ENCODE data around the gene WNT5A. TPM values are rescaled to one million over a fixed set of nuclear protein-coding genes. Genes with fewer than 3 reads are reported as not detected.

Gene WNT5A
- total and polyA plus RNA-seq, 10 donors: 1.1 to 26.7 (median 11.3) TPM

- intact Hi-C loops (cut with DNase I; ENCODE audit: low total_unique reads): no loop called here
- WGBS, 5 donors: 63 to 83% (median 70%) methylated on average over 3 of the region's 3 CpGs
- no peaks in the 10 kb centered on the region for H3K9me3 ChIP-seq
- H3K4me1 ChIP-seq: no peaks in the 10 kb centered on the region
- no peaks in the 10 kb centered on the region for H3K36me3 ChIP-seq
- no peak overlapping the region for H3K27ac ChIP-seq
- no peak for DNase-seq
- TF ChIP-seq CTCF (IDR thresholded peaks at IDR 0.05 in 8 of 11, conservative IDR thresholded peaks at IDR 0.05 in 3 of 11) (no peak), POLR2AphosphoS5 (IDR thresholded peaks at IDR 0.05) (no peak), POLR2A (IDR thresholded peaks at IDR 0.05) (no peak)
- H3K27me3 ChIP-seq (replicated peaks in 1 of 7): no peaks in the 10 kb centered on the region
- no peak overlapping the region for H3K4me3 ChIP-seq
Measured at GRCh38 chr3:55453886-55454496, 33.1 kb downstream of the WNT5A start.

DNA sequence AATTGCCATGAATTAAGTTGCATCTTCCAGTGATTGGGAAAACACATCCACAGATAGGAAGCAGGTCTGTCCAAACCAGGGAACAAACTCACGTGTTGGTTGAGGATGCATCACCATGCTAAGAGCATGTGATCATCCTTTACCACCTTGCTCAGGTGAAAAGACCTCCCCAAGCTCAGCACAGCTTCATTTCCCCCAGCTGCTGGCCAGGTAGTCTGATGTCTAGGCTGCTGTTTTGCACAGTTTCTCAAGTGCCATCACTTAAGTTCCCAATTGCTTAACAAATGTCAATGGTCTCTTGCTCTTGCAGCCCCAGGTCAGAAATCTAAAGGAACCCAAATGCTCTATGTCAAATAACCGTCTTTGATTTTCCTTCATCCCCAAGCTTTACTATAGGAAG, 34.2 kb downstream of the WNT5A start:
- intact Hi-C loops (cut with DNase I; ENCODE audit: low total_unique reads): no loop called here
- no peaks in the 10 kb centered on the region for H3K27me3 ChIP-seq (replicated peaks in 1 of 7)
- WGBS, 5 donors: 78 to 87% (median 82%) methylated on average over 2 of the region's 2 CpGs
- TF ChIP-seq CTCF (IDR thresholded peaks at IDR 0.05 in 8 of 11, conservative IDR thresholded peaks at IDR 0.05 in 3 of 11) (no peak), POLR2A (IDR thresholded peaks at IDR 0.05) (no peak), POLR2AphosphoS5 (IDR thresholded peaks at IDR 0.05) (no peak)
- no peaks in the 10 kb centered on the region for H3K9me3 ChIP-seq
- H3K4me3 ChIP-seq: no peak overlapping the region
- DNase-seq: no peak
- no peaks in the 10 kb centered on the region for H3K4me1 ChIP-seq
- H3K36me3 ChIP-seq: no peaks in the 10 kb centered on the region
- H3K27ac ChIP-seq: no peak overlapping the region

DNA sequence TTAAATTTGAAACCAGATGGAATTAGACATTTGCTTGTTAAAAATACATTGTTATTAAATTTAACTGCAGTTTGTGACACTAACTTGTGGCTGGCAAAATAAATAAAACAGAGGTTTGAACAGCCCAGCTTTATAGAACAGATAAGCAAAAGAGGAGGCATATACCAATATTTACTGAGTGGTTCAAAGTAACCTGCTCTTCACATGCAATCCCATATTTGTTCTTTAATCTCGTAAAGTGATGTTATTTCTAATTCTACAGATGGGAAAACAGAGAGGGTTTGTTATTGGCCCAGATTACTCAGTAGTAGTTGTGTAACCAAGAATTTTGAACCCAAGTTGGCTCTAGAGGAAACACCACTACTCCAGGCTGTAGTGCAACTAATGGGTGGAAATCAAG, 37.6 kb downstream of the WNT5A start:
- intact Hi-C loops (cut with DNase I; ENCODE audit: low total_unique reads): no loop called here
- 78 to 94% (median 82%) methylated on average over 1 of the region's 1 CpG for WGBS, 5 donors

DNA sequence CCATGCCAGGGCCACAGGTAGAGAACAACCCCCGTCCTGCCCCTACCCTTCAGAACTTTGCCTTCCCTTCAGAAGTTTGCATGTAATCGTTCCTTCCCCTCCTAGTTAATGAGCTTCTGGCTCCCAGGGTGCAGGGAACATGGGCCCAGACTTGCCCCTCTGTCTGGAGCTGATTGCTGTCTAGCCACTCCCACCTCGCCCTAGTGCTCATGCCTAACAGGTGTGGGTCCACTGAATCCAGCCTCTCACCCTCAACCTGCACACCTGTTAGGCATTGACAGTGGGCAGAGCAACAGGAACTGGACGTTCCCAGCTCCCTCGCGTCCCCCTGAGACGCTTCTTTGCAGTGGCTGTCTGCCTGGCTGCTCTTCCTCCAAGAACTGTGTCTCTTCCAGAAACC, 40.3 kb downstream of the WNT5A start:
- Histone ChIP-seq H3K9me3 (no peaks in the 10 kb centered on the region), H3K27ac (no peak overlapping the region), H3K27me3 (replicated peaks in 1 of 7) (peaks cover 0 to 8% (median 0%) of the 10 kb centered on the region in 7 donors), H3K4me3 (no peak overlapping the region), H3K4me1 (no peaks in the 10 kb centered on the region), H3K36me3 (no peaks in the 10 kb centered on the region)
- 62 to 78% (median 70%) methylated on average over 7 of the region's 7 CpGs for WGBS, 5 donors
- TF ChIP-seq CTCF (IDR thresholded peaks at IDR 0.05 in 8 of 11, conservative IDR thresholded peaks at IDR 0.05 in 3 of 11): no peak
- TF ChIP-seq POLR2A (IDR thresholded peaks at IDR 0.05): no peak
- no peak for TF ChIP-seq POLR2AphosphoS5 (IDR thresholded peaks at IDR 0.05)
- intact Hi-C loops (cut with DNase I; ENCODE audit: low total_unique reads): no loop called here
- DNase-seq: no peak

More for the DNA sequence above, 37.6 kb downstream of the WNT5A start:
- Histone ChIP-seq H3K4me1 (no peaks in the 10 kb centered on the region), H3K36me3 (no peaks in the 10 kb centered on the region), H3K9me3 (no peaks in the 10 kb centered on the region), H3K4me3 (no peak overlapping the region), H3K27me3 (replicated peaks in 1 of 7) (peaks cover 0 to 8% (median 0%) of the 10 kb centered on the region in 7 donors), H3K27ac (no peak overlapping the region)
- DNase-seq: no peak
- TF ChIP-seq POLR2AphosphoS5 (IDR thresholded peaks at IDR 0.05): no peak

All from spleen (tissue), 11 donors.